Kasumi-1 (cell line): Measurements from ENCODE around the gene CLDN3.
A peak's percentile ranks its signal among the peaks of the same experiment; 100 is the strongest.
"Not testable (repeated sequence)": the region's sequence is repeated elsewhere in the genome, so short reads cannot be mapped to it uniquely, and the experiment has no call there.

ENCODE experiments used
- DNase-seq, 2 experiments: peaks; one replicate each; lab custom pipeline; 2025; lab: John Stamatoyannopoulos, UW

Gene CLDN3

GRCh38 chr7:73770002-73770859 is at the start of gene CLDN3:
CLDN3 (minus strand) TSS chr7:73770270; CDS start chr7:73770049, 221 bp downstream.
- DNase-seq: no peak

DNA sequence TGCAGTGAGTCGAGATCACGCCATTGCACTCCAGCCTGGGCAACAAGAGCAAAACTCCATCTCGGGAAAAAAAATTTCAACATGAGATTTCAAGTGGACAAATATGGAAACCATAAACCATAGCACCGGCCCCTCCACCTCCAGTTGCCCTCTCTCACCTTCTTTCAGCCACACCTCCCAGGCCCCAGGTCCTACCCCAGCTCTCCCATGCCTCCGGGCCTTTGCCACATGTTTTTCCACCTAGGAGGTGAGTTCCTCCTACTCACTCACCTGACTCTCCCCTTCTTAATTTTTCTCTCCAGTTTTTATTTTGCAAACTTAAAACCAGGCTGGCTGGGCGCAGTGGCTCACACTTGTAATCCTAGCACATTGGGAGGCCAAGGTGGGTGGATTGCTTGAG is 47.1 kb upstream of the CLDN3 start:
- DNase-seq: peak in 1 of 2 experiments; percentile 10

- DNase-seq: no peak
Observed at GRCh38 chr7:73815436-73815835, 45.4 kb upstream of the CLDN3 start.

DNA sequence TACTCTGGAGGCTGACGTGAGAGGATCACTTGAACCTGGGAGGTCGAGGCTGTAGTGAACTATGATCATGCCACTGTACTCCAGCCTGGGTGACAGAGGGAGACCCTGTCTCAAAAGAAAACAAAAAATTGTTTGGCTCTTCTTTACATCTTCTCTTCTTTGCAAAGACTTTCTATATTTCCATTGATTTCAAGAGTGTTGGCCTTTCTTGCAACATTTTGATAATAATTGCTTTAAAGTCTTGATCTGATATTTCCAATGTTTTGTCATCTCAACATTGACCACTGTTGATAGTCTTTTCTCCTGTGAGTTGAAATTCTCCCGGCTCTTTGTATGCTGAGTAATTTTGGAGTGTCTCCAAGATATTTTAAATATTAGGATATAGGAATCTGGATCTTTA is 42.9 kb upstream of the CLDN3 start:
- no peak for DNase-seq

- DNase-seq: peak; percentile 44 to 56
Observed at GRCh38 chr7:73811760-73812168, 41.7 kb upstream of the CLDN3 start.

DNA sequence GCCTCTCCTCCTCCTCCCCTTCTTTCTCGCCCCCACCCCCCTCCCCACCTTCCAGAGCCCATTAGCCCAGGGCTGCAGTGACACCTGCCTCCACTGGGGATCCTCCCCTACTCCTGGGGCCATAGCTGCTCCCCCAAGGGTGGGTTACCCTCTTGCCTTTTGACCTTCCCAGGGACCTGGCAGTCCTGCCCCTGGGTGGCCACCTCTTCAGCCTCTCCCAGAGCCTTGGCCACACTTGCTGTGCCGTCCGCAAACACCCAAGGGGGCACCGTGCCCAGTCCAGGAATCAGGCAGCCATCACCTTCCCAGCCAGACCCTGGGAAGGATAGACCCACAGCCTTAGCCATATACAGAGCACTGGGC is 40.9 kb upstream of the CLDN3 start:
- no peak for DNase-seq

- no peak for DNase-seq
Observed at GRCh38 chr7:73809467-73809951, 39.4 kb upstream of the CLDN3 start.

- no peak for DNase-seq
Observed at GRCh38 chr7:73802459-73802858, 32.4 kb upstream of the CLDN3 start.

DNA sequence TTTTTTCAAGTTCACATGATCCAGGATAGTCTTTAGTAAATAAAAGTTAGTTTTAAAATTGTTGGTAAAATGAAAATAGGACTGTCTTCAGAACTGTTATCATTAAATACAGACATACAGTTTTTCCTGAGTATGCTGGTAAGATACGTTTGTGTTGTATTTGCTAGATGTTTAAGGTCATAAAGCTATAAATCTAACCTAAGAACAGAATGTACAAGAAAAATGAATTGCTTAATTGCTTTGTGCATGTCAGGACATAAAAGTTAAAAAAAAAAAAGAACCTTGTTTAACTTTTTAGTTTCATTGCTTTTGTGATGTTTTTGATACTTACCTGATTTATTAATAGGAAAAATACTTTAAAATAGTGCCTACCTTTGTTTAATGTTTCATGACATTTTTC is 31.5 kb upstream of the CLDN3 start:
- no peak for DNase-seq

GRCh38 chr7:73799282-73800141 is 29.4 kb upstream of the CLDN3 start:
- DNase-seq: no peak

GRCh38 chr7:73797176-73797575 is 27.1 kb upstream of the CLDN3 start:
- not testable (repeated sequence) for DNase-seq

DNA sequence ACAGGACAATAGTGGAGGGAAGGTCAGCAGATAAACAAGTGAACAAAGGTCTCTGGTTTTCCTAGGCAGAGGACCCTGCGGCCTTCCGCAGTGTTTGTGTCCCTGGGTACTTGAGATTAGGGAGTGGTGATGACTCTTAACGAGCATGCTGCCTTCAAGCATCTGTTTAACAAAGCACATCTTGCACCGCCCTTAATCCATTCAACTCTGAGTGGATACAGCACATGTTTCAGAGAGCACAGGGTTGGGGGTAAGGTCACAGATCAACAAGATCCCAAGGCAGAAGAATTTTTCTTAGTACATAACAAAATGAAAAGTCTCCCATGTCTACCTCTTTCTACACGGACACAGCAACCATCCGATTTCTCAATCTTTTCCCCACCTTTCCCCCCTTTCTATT is 26.6 kb upstream of the CLDN3 start:
- not testable (repeated sequence) for DNase-seq

- not testable (repeated sequence) for DNase-seq
Observed at GRCh38 chr7:73795188-73795587, 25.1 kb upstream of the CLDN3 start.

DNA sequence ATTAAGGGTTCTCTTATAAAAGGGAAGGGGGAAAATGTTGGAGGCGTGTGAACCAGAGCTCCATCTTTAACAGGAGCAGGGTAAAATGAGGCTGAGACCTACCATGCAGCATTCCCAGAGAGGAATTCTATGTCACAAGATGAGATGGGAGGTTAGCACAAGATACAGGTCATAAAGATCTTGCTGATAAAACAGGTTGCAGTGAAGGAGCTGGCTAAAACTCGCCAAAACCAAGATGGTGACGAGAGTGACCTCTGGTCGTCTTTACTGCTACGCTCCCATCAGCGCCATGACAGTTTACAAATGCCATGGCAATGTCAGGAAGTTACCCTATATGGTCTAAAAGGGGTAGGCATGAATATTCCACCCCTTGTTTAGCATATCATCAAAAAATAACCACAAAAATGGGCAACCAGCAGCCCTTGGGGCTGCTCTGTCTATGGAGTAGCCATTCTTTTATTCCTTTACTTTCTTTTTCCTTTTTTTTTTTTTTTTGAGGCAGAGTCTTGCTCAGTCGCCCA is 21.2 kb upstream of the CLDN3 start:
- DNase-seq: not testable (repeated sequence)

DNA sequence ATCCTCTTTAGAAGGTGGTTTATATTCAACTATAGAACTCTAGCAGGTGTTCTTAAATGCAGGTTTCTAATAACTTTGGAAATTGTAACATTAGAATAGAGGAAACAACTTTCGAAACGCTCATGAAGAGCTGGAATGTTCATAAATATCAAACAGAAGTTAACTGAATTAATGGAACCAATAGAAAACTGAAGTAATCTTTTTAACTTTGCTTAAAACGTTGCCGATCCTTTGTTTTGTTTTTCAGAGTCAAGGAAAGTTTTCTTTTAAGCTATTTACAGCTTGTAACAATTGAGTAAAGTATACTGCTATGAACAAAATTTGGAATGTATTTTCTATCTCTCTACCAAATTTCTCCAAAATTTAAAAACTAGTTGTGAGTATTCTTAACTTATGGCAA is 19.0 kb upstream of the CLDN3 start:
- DNase-seq: no peak

DNA sequence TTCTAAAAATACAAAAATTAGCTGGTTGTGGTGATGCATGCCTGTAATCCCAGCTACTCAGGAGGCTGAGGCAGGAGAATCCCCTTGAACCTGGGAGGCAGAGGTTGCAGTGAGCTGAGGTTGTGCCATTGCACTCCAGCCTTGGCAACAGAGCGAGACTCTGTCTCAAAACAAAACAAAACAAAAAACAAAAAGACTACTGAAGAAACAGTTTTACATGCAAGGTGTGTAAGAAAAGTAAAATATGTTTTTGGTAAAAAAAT is 17.6 kb upstream of the CLDN3 start:
- DNase-seq: not testable (repeated sequence)

- DNase-seq: no peak
Observed at GRCh38 chr7:73786588-73786987, 16.5 kb upstream of the CLDN3 start.

GRCh38 chr7:73779517-73779916 is 9.4 kb upstream of the CLDN3 start:
- DNase-seq: no peak

GRCh38 chr7:73778801-73779389 is 8.8 kb upstream of the CLDN3 start:
- no peak for DNase-seq

- no peak for DNase-seq
Observed at GRCh38 chr7:73774923-73775322, 4.9 kb upstream of the CLDN3 start.

GRCh38 chr7:73773700-73774517 is 3.8 kb upstream of the CLDN3 start:
- DNase-seq: no peak
